IMR-90 (cell line): ENCODE data around the gene P3H1. TPM values are rescaled to one million over a fixed set of nuclear protein-coding genes. Genes with fewer than 3 reads are reported as not detected.
"Not testable (repeated sequence)": the region's sequence is repeated elsewhere in the genome, so short reads cannot be mapped to it uniquely, and the experiment has no call there.

Experiments
- ATAC-seq: fragments of 200-7000 bp; cut with Tn5 transposase; 2 replicates; pipeline ENCODE4 v1.9.1; 2020; ENCODE audit warnings: low read depth, mild to moderate bottlenecking, moderate library complexity
- BruUV-seq: library from RNA; stranded (reverse); fragments of 400-500 nt; replicated peaks from 2 replicates; lab custom pipeline; 2021; lab: Mats Ljungman, UMichigan
- CTCF ChIA-PET: fragments of 300-600 bp; formaldehyde crosslinking; extraction: SDS; loops from one replicate; lab custom pipeline; 2021; ENCODE audit warnings: antibody characterized with exemption; lab: Yijun Ruan, JAX
- POLR2A ChIA-PET: fragments of 300-600 bp; sonication (Branson Sonifier 250); formaldehyde crosslinking; loops from one replicate; lab custom pipeline; 2022; ENCODE audit warnings: antibody characterized with exemption; ENCODE audit not compliant: unreplicated experiment; lab: Charles Lee
- DNase-seq: peaks from one replicate; pipeline ENCODE4 v3.0.0; 2013
- H2AFZ ChIP-seq: replicated peaks from 2 replicates; pipeline ENCODE3; 2013; ENCODE audit warnings: low read length, mild to moderate bottlenecking; ENCODE audit not compliant: poor library complexity
- H2AK5ac ChIP-seq: 2 replicates; pipeline ENCODE4 v1.6.1; 2013; ENCODE audit warnings: low read depth, low read length, inconsistent platforms
- H2AK9ac ChIP-seq: replicated peaks from 2 replicates; pipeline ENCODE3; 2013; ENCODE audit warnings: mild to moderate bottlenecking, low read depth, low read length, moderate library complexity; ENCODE audit not compliant: poor library complexity
- H2BK120ac ChIP-seq: 2 replicates; pipeline ENCODE4 v1.6.1; 2013; ENCODE audit warnings: low read depth, low read length, inconsistent platforms
- H2BK15ac ChIP-seq: 3 replicates; pipeline ENCODE4 v1.6.1; 2013; ENCODE audit warnings: low read depth, low read length, inconsistent platforms
- H2BK20ac ChIP-seq: 2 replicates; pipeline ENCODE4 v1.6.1; 2013; ENCODE audit warnings: low read depth, mild to moderate bottlenecking, inconsistent platforms, low read length, moderate library complexity
- H2BK5ac ChIP-seq: 2 replicates; pipeline ENCODE4 v1.6.1; 2013; ENCODE audit warnings: mild to moderate bottlenecking, low read depth, low read length, inconsistent platforms; ENCODE audit not compliant: poor library complexity, severe bottlenecking
- H3K14ac ChIP-seq: replicated peaks from 2 replicates; pipeline ENCODE4 v1.6.1; 2013; ENCODE audit warnings: low read depth, low read length, inconsistent platforms
- H3K18ac ChIP-seq: 2 replicates; pipeline ENCODE4 v1.6.1; 2013; ENCODE audit warnings: low read depth, low read length, control low read depth
- H3K23ac ChIP-seq: 2 replicates; pipeline ENCODE4 v1.6.1; 2013; ENCODE audit warnings: low read depth, low read length, inconsistent platforms
- H3K27ac ChIP-seq: 2 replicates; pipeline ENCODE4 v1.5.1; 2013; ENCODE audit warnings: mild to moderate bottlenecking, control low read depth, low read length; ENCODE audit not compliant: insufficient read depth
- H3K27me3 ChIP-seq: 2 replicates; pipeline ENCODE4 v1.6.1; 2013; ENCODE audit warnings: low read length; ENCODE audit not compliant: control insufficient read depth, insufficient read depth
- H3K36me3 ChIP-seq: 2 replicates; pipeline ENCODE4 v1.6.1; 2013; ENCODE audit warnings: low read length, mixed read lengths; ENCODE audit not compliant: control insufficient read depth, insufficient read depth
- H3K4ac ChIP-seq: 2 replicates; pipeline ENCODE4 v1.6.1; 2013; ENCODE audit warnings: low read depth, low read length, inconsistent platforms
- H3K4me1 ChIP-seq: 2 replicates; pipeline ENCODE4 v1.6.1; 2013; ENCODE audit warnings: low read length, mixed read lengths; ENCODE audit not compliant: control insufficient read depth, insufficient read depth
- H3K4me2 ChIP-seq: 2 replicates; pipeline ENCODE4 v1.6.1; 2013; ENCODE audit warnings: low read depth, mild to moderate bottlenecking, control low read depth, low read length, moderate library complexity
- H3K4me3 ChIP-seq: 2 replicates; pipeline ENCODE4 v1.5.1; 2013; ENCODE audit warnings: low read depth, mild to moderate bottlenecking, control low read depth, low read length, moderate library complexity; ENCODE audit not compliant: insufficient read depth
- H3K56ac ChIP-seq: 2 replicates; pipeline ENCODE4 v1.6.1; 2013; ENCODE audit warnings: low read length, inconsistent platforms; ENCODE audit not compliant: insufficient read depth; ENCODE audit errors: extremely low read depth
- H3K79me1 ChIP-seq, 2 experiments: 2 replicates each; pipeline ENCODE4 v1.6.1; 2013; ENCODE audit warnings: low read length in 2 of 2, inconsistent platforms in 1 of 2, low read depth in 1 of 2
- H3K9ac ChIP-seq: 2 replicates; pipeline ENCODE4 v1.6.1; 2013; ENCODE audit warnings: low read depth, low read length, control low read depth
- H3K9me1 ChIP-seq: 2 replicates; pipeline ENCODE4 v1.6.1; 2013; ENCODE audit warnings: low read length, inconsistent platforms; ENCODE audit not compliant: insufficient read depth
- H3K9me3 ChIP-seq: 2 replicates; pipeline ENCODE4 v1.6.1; 2013; ENCODE audit warnings: low read length; ENCODE audit not compliant: control insufficient read depth, insufficient read depth
- H4K20me1 ChIP-seq: 2 replicates; pipeline ENCODE4 v1.6.1; 2013; ENCODE audit warnings: low read length, inconsistent platforms; ENCODE audit not compliant: insufficient read depth
- H4K5ac ChIP-seq: 2 replicates; pipeline ENCODE4 v1.6.1; 2013; ENCODE audit warnings: mild to moderate bottlenecking, low read depth, low read length, control low read depth
- H4K8ac ChIP-seq, 2 experiments: 2 replicates each; pipeline ENCODE4 v1.6.1; 2013; ENCODE audit warnings: low read depth in 2 of 2, low read length in 2 of 2, control low read depth in 1 of 2, inconsistent platforms in 1 of 2
- H4K91ac ChIP-seq: 2 replicates; pipeline ENCODE4 v1.6.1; 2013; ENCODE audit warnings: low read depth, low read length, inconsistent platforms; ENCODE audit not compliant: insufficient read depth
- WGBS, 2 experiments: methylation state at CpG; one replicate each; pipeline versions ENCODE4 v1.1.5 to v1.1.7; 2013; ENCODE audit warnings: missing lambda C conversion rate in 2 of 2; ENCODE audit not compliant: insufficient read length in 1 of 2; ENCODE audit errors: extremely low coverage in 2 of 2; 5-methylcytosine and 5-hydroxymethylcytosine counted together
- dilution Hi-C: fragments of 300-500 bp; cut with HindIII; formaldehyde crosslinking; loops from one replicate; pipeline ENCODE4 v1.14.3; 2018; ENCODE audit warnings: low sequenced_read_pairs; ENCODE audit not compliant: unreplicated experiment
- in situ Hi-C: fragments of 300-500 bp; cut with MboI; formaldehyde crosslinking; loops from 3 replicates; pipeline ENCODE4 v1.14.3; 2019; ENCODE audit warnings: low sequenced_read_pairs, inconsistent platforms, mixed read lengths
- intact Hi-C: fragments of 100-400 bp; cut with micrococcal nuclease; formaldehyde crosslinking; loops from 2 replicates; pipeline ENCODE4 v1.10.0; 2022
- polyA plus RNA-seq, 3 experiments: library from polyadenylated mRNA; depleted of rRNA; stranded (reverse); fragments of >200 nt; gene quantifications; 2 replicates each; pipeline ENCODE4 v1.2.3, GENCODE V29; 2012; ENCODE audit warnings: low replicate concordance in 1 of 3
- total RNA-seq: library from RNA; depleted of rRNA; stranded (reverse); fragments of >200 nt; gene quantifications from 2 replicates; pipeline ENCODE4 v1.2.3, GENCODE V29; 2012

P3H1 gene
- total and polyA plus RNA-seq, 2 of the 4 experiments (the other 2 are of a cell fraction): 108 to 210 TPM

GRCh38 chr1:42751511-42752070, 15.2 kb downstream of the P3H1 start:
- H4K91ac ChIP-seq, H3K23ac ChIP-seq, dilution Hi-C loops, ATAC-seq, H3K4me2 ChIP-seq, H3K56ac ChIP-seq, H3K4ac ChIP-seq, H3K27me3 ChIP-seq, H2BK5ac ChIP-seq, H2AK5ac ChIP-seq, BruUV-seq, H2BK20ac ChIP-seq, H3K14ac ChIP-seq, H3K9me3 ChIP-seq, H2AK9ac ChIP-seq, H2AFZ ChIP-seq, DNase-seq, H4K5ac ChIP-seq, H2BK120ac ChIP-seq, POLR2A ChIA-PET, H2BK15ac ChIP-seq, H3K9ac ChIP-seq, H3K4me1 ChIP-seq, H3K4me3 ChIP-seq, H3K27ac ChIP-seq, intact Hi-C loops, H4K8ac ChIP-seq, in situ Hi-C loops, H3K18ac ChIP-seq, CTCF ChIA-PET: not testable (repeated sequence)
- peaks cover 30 to 43% of the 10 kb centered on the region in 2 experiments for H3K79me1 ChIP-seq
- peaks cover 19% of the 10 kb centered on the region for H4K20me1 ChIP-seq
- peaks cover 74% of the 10 kb centered on the region for H3K36me3 ChIP-seq
- peaks cover 17% of the 10 kb centered on the region for H3K9me1 ChIP-seq
- WGBS, 2 experiments: 100% methylated on average over 6 of the region's 8 CpGs; no CpG with 5 or more reads in 1 of the 2 experiments
